OCI-LY7 (cell line): ENCODE results near the gene RASA2.

ENCODE experiments used
- EZH2phosphoT487 ChIP-seq: fragments of 200-600 bp; sonication (generic); IDR thresholded peaks from 2 replicates; pipeline ENCODE4 v1.6.1; 2018; ENCODE audit warnings: low read depth, borderline replicate concordance, mild to moderate bottlenecking, mixed run types, antibody characterized with exemption, low read length, moderate library complexity, mixed read lengths
- TF ChIP-seq, protein P1 (sequence below): fragments of 200-600 bp; sonication (generic); conservative IDR thresholded peaks from 2 replicates; pipeline ENCODE4 v1.5.1; 2014; ENCODE audit warnings: mild to moderate bottlenecking, antibody characterized with exemption, low read length, moderate library complexity, mixed read lengths

DNA sequence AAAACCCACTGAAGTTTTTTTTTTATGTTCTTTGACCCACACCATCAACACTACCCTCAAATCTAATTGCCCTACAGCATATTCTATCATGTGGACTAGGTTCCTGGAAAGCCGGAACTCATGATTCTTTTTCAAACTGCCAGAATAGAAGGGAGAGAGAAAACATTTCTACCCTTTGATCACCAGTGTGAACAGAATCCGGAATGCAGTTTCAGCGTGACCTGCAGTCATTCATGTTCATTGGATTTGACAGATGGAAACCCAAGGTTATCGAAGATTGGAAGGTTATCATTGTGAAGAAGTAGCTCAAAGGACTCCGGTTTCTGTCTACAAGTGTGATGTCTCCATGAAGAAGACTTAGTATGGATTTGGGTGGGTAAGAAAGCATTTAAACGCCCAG is 39.4 kb upstream of the RASA2 start:
- TF ChIP-seq, protein P1, sequence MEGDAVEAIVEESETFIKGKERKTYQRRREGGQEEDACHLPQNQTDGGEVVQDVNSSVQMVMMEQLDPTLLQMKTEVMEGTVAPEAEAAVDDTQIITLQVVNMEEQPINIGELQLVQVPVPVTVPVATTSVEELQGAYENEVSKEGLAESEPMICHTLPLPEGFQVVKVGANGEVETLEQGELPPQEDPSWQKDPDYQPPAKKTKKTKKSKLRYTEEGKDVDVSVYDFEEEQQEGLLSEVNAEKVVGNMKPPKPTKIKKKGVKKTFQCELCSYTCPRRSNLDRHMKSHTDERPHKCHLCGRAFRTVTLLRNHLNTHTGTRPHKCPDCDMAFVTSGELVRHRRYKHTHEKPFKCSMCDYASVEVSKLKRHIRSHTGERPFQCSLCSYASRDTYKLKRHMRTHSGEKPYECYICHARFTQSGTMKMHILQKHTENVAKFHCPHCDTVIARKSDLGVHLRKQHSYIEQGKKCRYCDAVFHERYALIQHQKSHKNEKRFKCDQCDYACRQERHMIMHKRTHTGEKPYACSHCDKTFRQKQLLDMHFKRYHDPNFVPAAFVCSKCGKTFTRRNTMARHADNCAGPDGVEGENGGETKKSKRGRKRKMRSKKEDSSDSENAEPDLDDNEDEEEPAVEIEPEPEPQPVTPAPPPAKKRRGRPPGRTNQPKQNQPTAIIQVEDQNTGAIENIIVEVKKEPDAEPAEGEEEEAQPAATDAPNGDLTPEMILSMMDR = no peak
- no peak for TF ChIP-seq EZH2phosphoT487
